Stimulated activated memory B cell treated with anti-CD40 and anti-IgM and Interleukin-4, amounts not matched to agents 10 μg/mL and 1 μg/mL and 100 μg/mL, for 72 hours (primary cell): ENCODE data around the gene PDIA5.

Experiments used
- ATAC-seq: fragments of 150-1000 bp; cut with Tn5 transposase; 2 replicates; pipeline ENCODE4 v1.10.0; 2021
- H3K27ac Mint-ChIP-seq: one replicate; pipeline ENCODE4 v1.8.0; 2022; ENCODE audit warnings: mild to moderate bottlenecking, mixed read lengths
- H3K27me3 Mint-ChIP-seq: one replicate; pipeline ENCODE4 v1.8.0; 2022; ENCODE audit warnings: mixed read lengths
- H3K36me3 Mint-ChIP-seq: one replicate; pipeline ENCODE4 v1.8.0; 2022; ENCODE audit warnings: mixed read lengths
- H3K4me1 Mint-ChIP-seq: one replicate; pipeline ENCODE4 v1.8.0; 2022; ENCODE audit warnings: mixed read lengths
- H3K4me3 Mint-ChIP-seq: one replicate; pipeline ENCODE4 v1.8.0; 2022; ENCODE audit warnings: mild to moderate bottlenecking, moderate library complexity, mixed read lengths
- H3K9me3 Mint-ChIP-seq: one replicate; pipeline ENCODE4 v1.8.0; 2022; ENCODE audit warnings: mixed read lengths

The PDIA5 gene

DNA sequence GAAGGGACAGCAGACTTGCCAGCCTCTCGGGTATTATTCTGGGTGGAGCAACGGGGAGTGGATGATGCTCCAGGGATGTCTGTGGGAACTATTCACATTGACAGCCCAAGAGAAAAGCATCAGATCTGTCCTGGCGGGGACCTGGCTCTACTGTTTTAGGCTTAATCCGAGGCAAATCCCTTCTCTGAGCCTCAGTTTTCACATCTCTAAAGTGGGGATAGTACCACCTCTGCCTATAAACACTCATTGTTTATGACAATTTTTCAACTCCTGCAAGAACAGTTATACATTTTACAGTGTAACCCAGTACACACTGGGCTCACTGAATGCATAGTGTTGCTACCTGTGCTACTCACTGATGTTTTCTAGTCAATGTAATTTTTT lies 9.3 kb downstream of the PDIA5 start:
- ATAC-seq = no peak
- H3K27me3 Mint-ChIP-seq = no peaks in the 10 kb centered on the region
- H3K9me3 Mint-ChIP-seq = no peaks in the 10 kb centered on the region
- no peak overlapping the region for H3K4me3 Mint-ChIP-seq
- no peaks in the 10 kb centered on the region for H3K36me3 Mint-ChIP-seq
- H3K27ac Mint-ChIP-seq = no peak overlapping the region
- H3K4me1 Mint-ChIP-seq = peaks cover 12% of the 10 kb centered on the region

DNA sequence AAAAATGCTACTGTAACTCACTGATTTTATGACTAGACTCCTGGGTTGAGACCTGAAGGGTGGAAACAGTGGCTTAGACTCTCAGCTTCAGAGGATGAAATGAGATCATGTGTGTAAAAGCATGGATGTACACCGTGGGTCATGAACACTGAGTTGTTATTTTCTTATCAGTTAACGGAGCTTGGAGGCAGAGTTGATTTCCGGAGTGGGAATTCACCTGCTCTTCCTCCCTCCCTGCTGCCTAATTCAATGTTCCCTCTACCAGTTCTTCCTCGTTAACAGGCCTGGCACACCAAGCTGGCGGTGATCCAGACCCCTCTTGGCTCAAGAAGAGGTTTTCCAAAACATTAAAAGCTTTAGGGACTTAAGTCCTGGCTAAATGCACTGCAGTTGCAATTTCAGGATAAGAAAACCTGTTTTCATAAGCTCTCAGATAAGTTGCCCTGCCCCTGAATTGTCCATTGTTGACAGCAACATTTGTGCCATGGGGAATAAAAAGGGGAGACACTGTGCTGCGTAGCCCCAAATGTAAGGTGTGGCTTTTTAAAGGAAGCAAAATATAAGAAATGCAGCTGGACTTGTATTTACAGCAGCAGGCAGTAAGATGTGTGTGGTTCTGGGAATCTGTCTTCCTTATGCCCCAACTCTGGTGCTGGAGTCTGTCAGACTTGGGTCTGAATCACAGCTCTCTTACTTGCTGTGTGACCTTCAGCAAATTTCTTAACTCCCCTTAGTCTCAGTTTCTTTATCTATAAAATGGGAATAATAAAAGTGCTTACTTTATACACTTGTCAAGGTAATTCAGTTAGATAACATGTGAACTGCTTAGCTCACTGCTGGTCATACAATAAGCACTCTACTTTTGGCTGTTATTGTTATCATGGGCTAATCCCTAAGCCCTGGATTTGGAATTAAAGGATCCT lies 9.9 kb downstream of the PDIA5 start:
- no peaks in the 10 kb centered on the region for H3K9me3 Mint-ChIP-seq

DNA sequence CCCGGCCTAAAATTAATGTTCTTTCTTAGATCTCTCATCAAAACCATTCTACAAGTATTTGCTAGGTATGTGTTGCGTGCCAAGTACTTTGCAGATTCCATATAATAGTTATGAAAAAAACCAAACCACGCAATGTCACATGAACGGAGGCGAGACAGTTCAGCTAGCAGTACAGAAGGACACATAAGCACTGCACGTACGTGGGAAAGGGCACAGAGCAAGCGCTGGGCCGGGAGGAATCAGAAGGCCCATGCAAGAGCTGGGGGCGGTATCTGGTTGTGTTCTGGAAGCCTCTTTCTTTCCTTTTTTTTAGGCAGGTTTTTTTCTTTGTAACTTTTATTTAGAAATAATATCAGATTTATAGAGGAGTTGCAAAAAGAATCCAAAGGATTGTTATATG lies 11.3 kb downstream of the PDIA5 start:
- H3K27ac Mint-ChIP-seq = no peak overlapping the region
- ATAC-seq = no peak
- H3K4me3 Mint-ChIP-seq = no peak overlapping the region
- H3K9me3 Mint-ChIP-seq = no peaks in the 10 kb centered on the region
- no peaks in the 10 kb centered on the region for H3K36me3 Mint-ChIP-seq
- peaks cover 17% of the 10 kb centered on the region for H3K4me1 Mint-ChIP-seq
- H3K27me3 Mint-ChIP-seq = no peaks in the 10 kb centered on the region

More for the DNA sequence above, 9.9 kb downstream of the PDIA5 start:
- no peak for ATAC-seq
- Mint-ChIP-seq H3K36me3 (no peaks in the 10 kb centered on the region), H3K27me3 (no peaks in the 10 kb centered on the region), H3K27ac (no peak overlapping the region), H3K4me1 (peaks cover 12% of the 10 kb centered on the region), H3K4me3 (no peak overlapping the region)

DNA sequence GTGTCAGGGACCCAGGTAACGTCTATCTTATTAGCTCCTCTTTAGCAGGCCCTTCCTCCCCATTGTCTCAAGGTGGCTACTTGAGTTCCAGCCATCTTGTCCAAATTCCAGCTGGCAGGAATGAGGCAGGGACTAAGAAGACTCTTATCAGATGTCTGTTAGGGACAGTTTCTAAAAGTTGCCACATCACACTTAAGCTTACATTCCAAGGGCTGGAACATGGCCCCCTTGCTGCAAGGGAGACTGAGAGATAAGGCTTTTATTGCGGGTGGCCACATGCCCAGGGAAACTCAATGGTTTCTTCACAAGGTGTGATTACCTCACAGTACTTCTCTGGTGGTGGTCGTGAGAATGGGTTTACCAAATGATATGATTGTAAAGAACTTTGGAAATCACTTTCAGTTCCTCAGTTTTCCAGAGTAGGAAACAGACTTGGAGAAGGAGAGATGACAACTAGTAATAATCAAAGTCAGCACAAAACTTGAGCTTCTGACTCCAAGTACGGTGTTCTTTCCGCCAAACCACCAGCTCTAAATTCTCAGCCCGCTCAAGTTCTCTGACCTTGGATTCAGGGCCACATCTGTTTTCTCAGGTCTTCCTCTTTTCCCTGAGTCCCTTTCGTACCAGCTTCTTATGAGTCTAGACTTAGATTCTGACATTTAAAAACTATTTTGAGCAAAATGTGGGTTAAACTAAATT lies 14.2 kb downstream of the PDIA5 start:
- no peak overlapping the region for H3K27ac Mint-ChIP-seq
- no peaks in the 10 kb centered on the region for H3K27me3 Mint-ChIP-seq
- H3K4me1 Mint-ChIP-seq = peaks cover 37% of the 10 kb centered on the region

DNA sequence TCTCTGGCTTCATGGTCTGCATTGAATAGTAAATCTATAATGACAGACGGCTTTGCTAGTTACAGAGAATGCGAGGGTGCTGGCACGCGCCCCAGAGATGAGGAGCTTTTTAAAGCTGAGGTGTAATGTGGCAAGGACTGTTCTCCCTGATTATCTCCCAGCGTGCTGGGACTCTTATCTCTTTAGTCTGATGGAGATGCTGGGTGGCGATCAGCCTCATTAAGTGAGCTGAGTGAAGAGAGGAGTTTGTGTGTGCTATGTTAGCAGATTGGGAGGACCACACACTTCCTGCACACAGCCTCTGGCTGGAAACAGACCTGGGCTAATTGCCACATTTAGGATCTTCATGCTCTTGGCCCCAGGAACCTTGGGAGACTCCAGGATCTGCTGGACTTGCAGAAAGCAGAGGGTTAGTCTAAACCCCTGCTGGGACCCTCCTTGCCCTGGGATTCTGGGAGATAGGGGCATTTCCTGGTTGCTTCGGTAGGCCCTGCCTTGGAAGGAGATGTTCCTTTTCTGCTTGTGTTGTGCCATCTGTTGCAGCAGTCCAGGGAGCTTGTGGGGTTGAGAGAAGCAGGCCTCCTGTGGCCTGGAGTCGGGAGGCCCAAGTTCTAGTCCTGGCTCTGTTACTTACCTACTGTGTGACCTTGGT lies 15.0 kb downstream of the PDIA5 start:
- Mint-ChIP-seq H3K9me3 (no peaks in the 10 kb centered on the region), H3K27me3 (no peaks in the 10 kb centered on the region), H3K27ac (peak overlapping the region; percentile 38), H3K4me3 (no peak overlapping the region), H3K36me3 (no peaks in the 10 kb centered on the region), H3K4me1 (peaks cover 37% of the 10 kb centered on the region)
- no peak for ATAC-seq

More for the DNA sequence above, 14.2 kb downstream of the PDIA5 start:
- no peak for ATAC-seq
- Mint-ChIP-seq H3K4me3 (no peak overlapping the region), H3K36me3 (no peaks in the 10 kb centered on the region), H3K9me3 (no peaks in the 10 kb centered on the region)

DNA sequence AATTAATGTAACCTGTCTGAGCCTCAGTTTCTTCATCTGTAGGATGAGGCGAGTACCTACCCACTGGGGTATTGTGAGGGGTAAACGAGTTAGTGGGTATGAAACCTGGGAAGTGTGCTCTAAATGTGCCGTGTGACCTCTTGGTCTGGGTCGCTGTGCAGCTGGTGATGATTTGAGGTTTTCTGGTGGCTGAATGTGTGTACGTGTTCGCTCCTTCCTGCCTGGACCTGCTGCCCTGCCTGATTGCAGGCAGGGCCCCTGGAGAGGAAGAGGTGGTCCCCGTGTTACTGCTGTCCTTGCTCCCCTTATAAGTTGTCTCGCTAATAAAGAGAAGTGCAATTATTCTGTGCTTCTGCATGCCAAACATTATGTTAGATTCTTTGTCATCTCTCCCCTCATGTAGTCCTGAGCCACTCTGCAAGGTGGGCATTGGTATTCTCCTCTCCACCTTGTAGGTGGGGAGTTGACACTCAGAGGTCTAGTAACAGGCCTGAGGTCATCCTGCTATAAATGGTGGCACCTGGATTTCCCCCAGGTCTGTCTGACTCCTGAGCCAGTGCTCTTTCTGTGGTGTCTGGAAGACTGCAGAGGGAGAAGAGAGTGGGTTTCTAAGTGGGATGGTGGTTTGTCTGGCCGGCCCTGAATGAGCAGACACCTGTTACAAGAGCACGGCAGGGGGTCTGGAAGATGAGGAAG lies 15.7 kb downstream of the PDIA5 start:
- Mint-ChIP-seq H3K4me1 (peaks cover 37% of the 10 kb centered on the region), H3K27ac (peak overlapping the region; percentile 38), H3K36me3 (no peaks in the 10 kb centered on the region), H3K4me3 (no peak overlapping the region), H3K27me3 (no peaks in the 10 kb centered on the region), H3K9me3 (no peaks in the 10 kb centered on the region)
- ATAC-seq = peak; percentile 53

DNA sequence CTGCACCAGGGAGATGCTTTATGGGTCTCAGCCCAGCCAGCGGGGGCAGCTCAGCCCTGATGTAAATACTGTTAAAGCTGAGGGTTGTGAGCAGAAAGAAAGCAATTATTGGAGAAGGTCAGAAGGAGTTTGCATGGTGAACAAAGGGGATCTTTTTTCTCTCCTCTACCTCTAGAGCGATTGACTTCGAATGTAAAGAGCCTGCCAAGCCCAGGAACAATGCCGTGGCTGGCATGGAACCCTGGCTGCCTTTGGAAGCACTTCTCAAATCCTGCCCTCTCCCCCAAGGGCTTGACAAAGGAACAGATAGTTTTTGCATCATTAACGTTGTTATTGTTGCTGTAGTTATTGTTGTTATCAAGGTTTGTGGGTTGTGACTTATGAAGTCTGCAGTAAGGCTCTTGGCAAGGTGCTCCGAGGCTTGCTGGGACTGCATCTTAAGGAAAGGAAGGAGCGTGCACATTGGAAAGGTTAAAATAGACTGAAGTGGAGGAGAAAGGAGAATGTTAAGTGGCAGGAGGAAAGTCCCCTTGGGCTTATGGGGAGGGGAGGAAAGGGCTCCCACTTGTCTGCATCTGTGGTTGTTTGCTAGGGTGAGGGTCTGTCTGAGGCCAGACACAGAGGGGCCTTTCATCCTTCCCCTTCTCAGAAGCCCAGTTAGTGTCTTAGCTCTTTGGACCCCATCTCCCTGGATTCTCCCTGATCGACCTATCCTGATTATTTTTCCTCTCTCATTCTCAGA lies 16.7 kb downstream of the PDIA5 start:
- Mint-ChIP-seq H3K27ac (peak overlapping the region; percentile 38), H3K36me3 (no peaks in the 10 kb centered on the region), H3K27me3 (no peaks in the 10 kb centered on the region), H3K4me1 (peaks cover 37% of the 10 kb centered on the region), H3K9me3 (no peaks in the 10 kb centered on the region), H3K4me3 (no peak overlapping the region)
- no peak for ATAC-seq

DNA sequence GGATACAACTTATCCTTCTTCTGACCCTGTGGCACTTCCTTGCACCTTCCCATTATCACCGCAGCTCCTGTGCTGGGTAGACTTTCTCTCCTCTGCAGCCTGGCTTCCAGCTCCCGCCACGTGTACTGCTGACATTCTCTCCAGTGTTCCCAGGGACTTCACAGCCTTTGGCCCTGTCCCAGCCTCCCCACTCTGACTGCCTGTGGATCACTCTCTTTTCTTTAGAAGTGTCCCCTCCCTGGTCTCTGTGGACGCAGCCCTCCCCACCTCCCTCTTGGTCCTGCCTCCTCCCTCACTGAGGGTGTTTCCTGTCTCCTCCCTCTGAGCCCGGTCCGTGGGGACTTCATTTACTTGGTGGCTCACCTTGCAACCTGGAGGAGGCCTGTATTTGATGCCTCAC lies 17.4 kb downstream of the PDIA5 start:
- Mint-ChIP-seq H3K27me3 (no peaks in the 10 kb centered on the region), H3K27ac (no peak overlapping the region), H3K4me1 (peaks cover 37% of the 10 kb centered on the region), H3K36me3 (peaks cover 3% of the 10 kb centered on the region), H3K9me3 (no peaks in the 10 kb centered on the region), H3K4me3 (no peak overlapping the region)
- no peak for ATAC-seq

DNA sequence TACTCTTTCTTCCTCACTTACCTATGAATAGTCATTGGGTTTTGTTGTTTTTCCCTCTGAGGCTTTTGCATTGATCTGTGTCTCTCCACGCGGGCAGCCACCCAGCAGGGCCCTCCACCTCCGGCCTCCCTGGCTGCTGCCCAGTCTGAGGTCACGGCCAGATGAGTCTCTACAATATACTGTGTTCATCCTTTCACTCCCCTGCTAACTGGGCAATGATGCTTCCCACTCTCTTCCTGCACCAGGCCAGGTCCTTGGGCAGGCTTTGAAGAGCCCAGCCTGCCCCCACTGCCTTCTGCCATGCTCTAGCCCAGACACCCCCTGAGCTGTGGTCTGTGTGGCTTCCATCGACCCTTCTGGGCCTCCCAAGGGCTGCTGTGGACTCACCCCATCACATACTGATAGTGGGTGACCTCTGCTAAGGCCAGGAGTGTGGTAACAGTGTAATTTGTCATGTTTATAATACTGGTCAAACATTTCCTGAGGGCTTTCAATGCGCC lies 18.0 kb downstream of the PDIA5 start:
- peaks cover 7% of the 10 kb centered on the region for H3K36me3 Mint-ChIP-seq
- no peak overlapping the region for H3K27ac Mint-ChIP-seq
- H3K9me3 Mint-ChIP-seq = no peaks in the 10 kb centered on the region
- no peaks in the 10 kb centered on the region for H3K27me3 Mint-ChIP-seq
- H3K4me3 Mint-ChIP-seq = no peak overlapping the region
- H3K4me1 Mint-ChIP-seq = peaks cover 37% of the 10 kb centered on the region
- no peak for ATAC-seq

DNA sequence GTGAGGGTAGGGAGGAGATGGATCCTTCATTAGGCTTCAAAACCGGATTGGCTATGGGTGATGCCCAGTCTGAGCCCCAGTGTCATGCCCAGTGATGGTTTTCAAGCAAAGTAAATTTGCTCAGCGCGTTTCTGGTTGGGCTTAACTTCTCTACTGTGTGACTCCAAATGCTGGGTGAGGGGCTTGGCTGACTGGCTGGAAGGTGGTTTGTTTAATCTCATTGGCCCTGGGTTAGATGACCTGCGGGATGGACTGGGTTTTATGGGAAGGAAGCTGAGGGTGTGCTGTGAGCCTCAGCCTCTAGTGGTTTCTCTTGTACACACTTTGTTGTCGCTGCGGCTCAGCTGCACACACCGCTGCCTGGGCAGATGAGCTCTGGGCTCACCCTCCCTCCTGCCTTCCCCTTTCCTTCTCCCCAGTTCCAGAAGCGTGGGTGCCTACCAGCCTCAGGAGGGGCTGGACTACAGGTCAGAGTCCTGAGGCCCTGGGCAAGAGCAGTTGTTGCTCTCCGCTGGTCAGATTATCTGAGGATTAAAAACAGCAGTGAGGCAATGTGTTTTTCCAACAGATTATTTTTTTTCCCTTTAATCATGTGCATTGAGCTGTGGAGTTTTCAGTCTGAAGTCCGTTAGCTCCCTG lies 18.6 kb downstream of the PDIA5 start:
- Mint-ChIP-seq H3K27me3 (no peaks in the 10 kb centered on the region), H3K27ac (no peak overlapping the region), H3K4me3 (no peak overlapping the region), H3K36me3 (peaks cover 7% of the 10 kb centered on the region), H3K9me3 (no peaks in the 10 kb centered on the region), H3K4me1 (peaks cover 37% of the 10 kb centered on the region)
- ATAC-seq = no peak

DNA sequence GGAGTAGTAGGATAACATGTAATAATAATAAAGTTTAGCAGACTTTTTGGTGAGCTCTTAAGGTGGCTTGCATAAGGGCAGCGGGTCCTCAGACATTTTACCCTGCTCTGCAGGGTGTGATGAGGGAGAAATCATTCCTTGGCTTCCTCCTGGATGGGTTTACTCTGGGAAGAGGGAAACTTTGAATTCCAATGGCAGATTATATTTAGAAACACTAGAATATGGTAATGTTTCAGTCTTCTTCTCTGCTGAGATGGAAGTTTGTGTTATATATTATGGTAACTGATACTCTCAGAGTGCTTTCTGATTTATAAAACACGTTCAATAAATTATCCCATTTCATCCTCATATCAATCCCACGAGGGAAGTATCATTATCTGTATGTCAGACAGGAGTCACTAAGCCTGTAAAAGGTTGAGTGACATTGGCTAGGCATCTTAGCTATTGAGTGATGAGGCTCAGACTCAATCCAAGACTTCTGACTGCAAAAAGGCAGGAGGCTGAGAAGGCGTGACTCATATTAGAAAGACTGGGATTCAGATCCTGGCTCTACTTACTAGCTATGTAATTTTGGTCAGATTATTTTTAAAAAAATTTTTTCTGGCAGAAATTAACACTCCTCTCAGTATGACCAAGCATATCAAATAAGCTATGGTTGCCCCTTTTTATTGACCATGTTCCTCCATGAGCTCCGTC lies 19.3 kb downstream of the PDIA5 start:
- H3K4me1 Mint-ChIP-seq = peaks cover 37% of the 10 kb centered on the region

DNA sequence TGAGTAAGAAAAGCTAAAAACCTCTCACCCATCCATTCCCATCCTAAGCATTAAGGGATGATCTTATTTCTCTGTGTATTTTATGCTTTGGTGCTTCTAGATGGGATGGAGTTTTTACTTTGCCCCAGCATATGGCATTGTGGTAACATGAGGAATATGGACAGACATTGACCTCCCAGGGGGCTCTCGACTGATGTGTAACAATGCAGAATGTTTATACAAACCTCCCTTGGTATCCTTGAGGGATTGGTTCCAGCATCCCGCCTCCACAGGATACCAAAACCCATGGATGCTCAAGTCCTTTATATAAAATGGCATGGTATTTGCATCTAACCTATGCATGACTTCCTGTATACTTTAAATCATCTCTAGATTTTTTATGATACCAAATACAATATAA lies 21.6 kb downstream of the PDIA5 start:
- Mint-ChIP-seq H3K9me3 (no peaks in the 10 kb centered on the region), H3K27ac (no peak overlapping the region), H3K4me3 (no peak overlapping the region), H3K27me3 (no peaks in the 10 kb centered on the region), H3K4me1 (peaks cover 19% of the 10 kb centered on the region), H3K36me3 (peaks cover 32% of the 10 kb centered on the region)
- no peak for ATAC-seq

More for the DNA sequence above, 19.3 kb downstream of the PDIA5 start:
- ATAC-seq = no peak
- Mint-ChIP-seq H3K9me3 (no peaks in the 10 kb centered on the region), H3K27me3 (no peaks in the 10 kb centered on the region), H3K4me3 (no peak overlapping the region), H3K36me3 (peaks cover 10% of the 10 kb centered on the region), H3K27ac (no peak overlapping the region)

DNA sequence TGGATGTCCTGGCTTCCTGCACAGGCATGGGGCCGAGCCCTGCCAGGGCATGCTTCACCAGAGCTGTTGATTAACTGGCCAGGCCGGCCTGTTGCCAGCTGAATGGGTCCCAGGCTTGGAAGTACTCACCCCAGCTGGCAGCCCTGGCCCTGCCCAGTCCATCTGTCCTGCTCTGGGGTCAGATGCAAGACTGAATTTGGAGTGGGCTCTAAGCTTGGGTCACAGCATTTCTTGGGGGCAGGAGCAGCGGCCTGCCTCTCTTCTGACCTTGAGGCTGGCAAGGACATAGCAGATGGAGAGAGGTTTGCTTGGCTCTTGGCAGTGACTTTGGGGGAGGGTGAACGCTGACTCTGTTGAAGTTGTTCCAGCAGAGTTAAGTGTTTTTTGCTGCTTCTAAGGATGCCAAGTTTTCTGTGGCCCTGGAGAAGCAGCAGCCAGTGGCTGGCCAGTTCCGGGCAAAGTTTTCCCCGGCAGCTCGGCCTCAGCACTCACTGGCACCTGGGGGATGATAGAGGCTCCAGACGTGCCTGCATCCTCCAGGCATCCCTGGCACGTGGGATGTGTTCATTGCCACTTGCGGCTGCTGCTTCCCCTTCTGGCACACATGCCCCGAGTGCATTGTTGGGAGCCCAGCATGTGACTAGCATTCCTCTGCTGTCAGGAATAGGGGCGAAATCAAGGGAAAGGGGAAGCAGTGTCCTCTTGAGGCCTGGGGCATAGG lies 22.9 kb downstream of the PDIA5 start:
- Mint-ChIP-seq H3K4me3 (no peak overlapping the region), H3K9me3 (no peaks in the 10 kb centered on the region), H3K4me1 (peaks cover 6% of the 10 kb centered on the region), H3K27me3 (no peaks in the 10 kb centered on the region), H3K27ac (no peak overlapping the region), H3K36me3 (peaks cover 46% of the 10 kb centered on the region)
- no peak for ATAC-seq
